Testis (tissue), 2 donors: ENCODE results near the gene PPP1R3E.

Experiments
- CTCF ChIP-seq, 3 experiments: fragments of 450-650 bp in 2 of 3; fragments of 200-600 bp in 1 of 3; sonication (generic) in 1 of 3; IDR thresholded peaks; one replicate each; pipeline ENCODE4 v1.5.1; 2016 to 2019; ENCODE audit warnings: antibody characterized with exemption in 3 of 3, mild to moderate bottlenecking in 2 of 3, moderate library complexity in 1 of 3
- POLR2A ChIP-seq: fragments of 450-650 bp; IDR thresholded peaks from one replicate; pipeline ENCODE4 v1.6.1; 2017; ENCODE audit warnings: antibody characterized with exemption, mild to moderate bottlenecking, moderate library complexity

GRCh38 chr14:23327947-23328744, 25.5 kb upstream of the PPP1R3E start:
- no peak for TF ChIP-seq POLR2A
- TF ChIP-seq CTCF (IDR thresholded peaks at IDR 0.05), result peak; percentile 85 to 94 (median 94)
